Uterus (tissue), 2 donors: ENCODE measurements around the gene RBBP8.

Experiments
- CTCF ChIP-seq, 4 experiments: fragments of 200-600 bp in 2 of 4; fragments of 450-650 bp in 2 of 4; sonication (generic) in 2 of 4; IDR thresholded peaks; one replicate each; pipeline ENCODE4 v1.5.1; 2016 to 2019; ENCODE audit warnings: antibody characterized with exemption in 4 of 4, mild to moderate bottlenecking in 2 of 4, moderate library complexity in 1 of 4
- POLR2A ChIP-seq, 2 donors: fragments of 450-650 bp; IDR thresholded peaks; one replicate each; pipeline ENCODE4 v1.6.1; 2016; ENCODE audit warnings: antibody characterized with exemption in 2 of 2, mild to moderate bottlenecking in 1 of 2, moderate library complexity in 1 of 2

GRCh38 chr18:22921772-22922171 lies 11.4 kb upstream of the RBBP8 start:
- no peak for TF ChIP-seq CTCF (IDR thresholded peaks at IDR 0.05)
- no peak for TF ChIP-seq POLR2A (IDR thresholded peaks at IDR 0.05)
